GM18520 (cell line): ENCODE measurements around the gene ASCC1.
"Not testable (repeated sequence)": the region's sequence is repeated elsewhere in the genome, so short reads cannot be mapped to it uniquely, and the experiment has no call there.

Experiments used
- ATAC-seq: cut with Tn5 transposase; IDR thresholded peaks from one replicate; pipeline ENCODE4 v1.9.1; 2021; ENCODE audit not compliant: unreplicated experiment

The ASCC1 gene

DNA sequence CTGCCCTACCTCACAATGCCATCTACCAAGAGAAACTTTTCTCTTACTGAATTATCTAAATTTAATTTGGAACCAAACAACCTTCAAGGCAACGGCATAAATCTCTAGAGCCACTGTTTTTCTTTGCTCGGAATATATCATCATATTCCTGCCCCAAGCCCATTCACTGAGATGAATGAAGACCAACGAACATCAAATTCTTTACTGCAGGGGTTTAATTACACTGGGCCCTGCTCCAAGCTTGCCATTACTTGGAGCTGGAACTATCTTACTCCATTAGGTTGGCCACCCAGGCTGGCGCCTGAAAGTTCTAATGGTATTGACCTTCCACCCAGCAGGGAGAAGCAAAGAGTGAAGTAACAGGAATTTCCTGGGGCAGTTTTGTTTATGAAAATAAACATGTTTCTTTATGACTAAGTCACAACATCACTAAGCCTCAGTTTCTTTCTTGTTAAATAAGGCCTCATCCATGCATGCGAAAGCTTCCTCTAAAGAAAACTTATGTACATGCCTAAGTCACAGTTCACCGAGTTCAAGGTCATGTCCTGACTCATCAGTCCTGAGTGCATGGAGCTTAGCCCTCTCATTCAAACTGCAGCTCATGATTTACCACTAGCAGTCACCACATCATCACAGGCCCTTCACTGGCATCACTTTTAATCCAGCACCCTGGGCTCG, 42.3 kb downstream of the ASCC1 start:
- peak; percentile 46 for ATAC-seq

DNA sequence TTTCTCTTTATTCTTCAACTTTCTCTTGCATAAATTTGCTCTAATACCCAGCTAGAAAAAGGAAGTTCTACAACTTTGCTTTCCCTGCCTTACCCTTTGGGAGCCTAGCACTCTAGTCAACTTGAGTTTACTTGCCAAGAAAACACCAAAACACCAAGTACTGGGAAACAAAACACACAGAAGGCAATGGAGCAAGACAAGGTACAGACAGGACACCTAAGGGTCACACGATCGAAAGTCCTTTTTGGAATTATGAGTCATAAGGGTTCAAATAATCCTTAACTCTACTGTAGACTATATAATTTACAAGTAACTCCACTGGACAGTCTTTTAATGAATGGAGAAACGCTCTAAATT, 42.8 kb downstream of the ASCC1 start:
- peak; percentile 22 for ATAC-seq

DNA sequence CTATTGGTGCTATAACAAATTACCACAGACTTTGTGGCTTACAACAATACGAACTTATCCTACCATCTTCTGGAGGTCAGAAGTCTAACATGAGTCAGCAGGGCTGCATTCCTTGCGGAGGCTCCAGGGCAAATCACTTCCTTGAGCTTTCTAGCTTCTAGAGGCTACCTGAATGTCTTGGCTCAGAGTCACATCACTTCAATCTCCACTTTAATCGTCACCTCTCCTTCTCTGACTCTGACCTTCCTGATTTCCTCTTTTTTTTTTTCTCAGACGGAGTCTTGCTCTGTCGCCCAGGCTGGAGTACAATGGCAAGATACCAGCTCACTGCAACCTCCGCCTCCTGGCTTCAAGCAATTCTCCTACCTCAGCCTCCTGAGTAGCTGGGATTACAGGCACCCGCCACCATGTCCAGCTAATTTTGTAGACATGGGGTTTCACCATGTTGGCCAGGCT, 44.9 kb downstream of the ASCC1 start:
- ATAC-seq, result no peak

GRCh38 chr10:72170733-72171132, 45.3 kb downstream of the ASCC1 start:
- ATAC-seq, result no peak

GRCh38 chr10:72170263-72170662, 45.8 kb downstream of the ASCC1 start:
- no peak for ATAC-seq

DNA sequence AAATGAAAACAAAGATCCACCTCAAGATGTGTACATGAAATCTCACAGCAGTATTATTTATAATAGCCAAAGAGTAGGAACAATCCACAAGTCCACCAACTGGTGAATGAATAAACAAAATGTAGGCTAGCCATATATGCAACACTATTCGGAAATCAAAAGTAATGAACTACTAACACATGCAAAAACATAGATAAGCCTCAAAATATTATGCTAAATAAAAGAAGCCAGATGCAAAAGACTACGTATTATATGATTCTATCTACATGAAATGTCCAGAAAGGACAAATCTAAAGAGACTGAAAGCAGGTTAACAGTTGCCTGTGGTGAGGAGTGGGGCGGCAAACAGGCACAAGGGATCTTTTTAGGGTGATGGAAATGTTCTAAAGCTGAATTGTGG, 49.0 kb downstream of the ASCC1 start:
- ATAC-seq, result no peak

DNA sequence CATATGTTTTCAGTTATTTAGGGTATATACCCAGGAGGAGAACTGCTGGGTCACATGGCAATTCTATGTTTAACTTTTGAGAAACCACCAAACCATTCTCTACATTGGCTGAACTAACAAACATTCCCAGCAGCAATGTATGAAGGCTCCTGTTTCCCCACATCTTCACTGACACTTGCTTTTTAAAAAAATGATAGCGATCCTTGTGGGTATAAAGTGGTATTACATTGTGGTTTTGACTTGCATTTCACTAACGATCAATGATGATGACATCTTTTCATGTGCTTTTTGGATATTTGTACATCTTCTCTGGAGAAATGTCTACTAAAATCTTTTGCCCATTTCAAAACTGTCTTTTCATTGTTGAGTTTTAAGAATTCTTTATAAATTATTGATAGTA, 51.5 kb downstream of the ASCC1 start:
- no peak for ATAC-seq

- ATAC-seq, result peak; percentile 87
These were observed 53.1 kb downstream of the ASCC1 start for GRCh38 chr10:72162978-72163377.

- ATAC-seq, result no peak
These were observed 57.9 kb downstream of the ASCC1 start for GRCh38 chr10:72158176-72158575.

GRCh38 chr10:72156223-72156622, 59.9 kb downstream of the ASCC1 start:
- no peak for ATAC-seq

- no peak for ATAC-seq
These were observed 63.8 kb downstream of the ASCC1 start for GRCh38 chr10:72152286-72152685.

DNA sequence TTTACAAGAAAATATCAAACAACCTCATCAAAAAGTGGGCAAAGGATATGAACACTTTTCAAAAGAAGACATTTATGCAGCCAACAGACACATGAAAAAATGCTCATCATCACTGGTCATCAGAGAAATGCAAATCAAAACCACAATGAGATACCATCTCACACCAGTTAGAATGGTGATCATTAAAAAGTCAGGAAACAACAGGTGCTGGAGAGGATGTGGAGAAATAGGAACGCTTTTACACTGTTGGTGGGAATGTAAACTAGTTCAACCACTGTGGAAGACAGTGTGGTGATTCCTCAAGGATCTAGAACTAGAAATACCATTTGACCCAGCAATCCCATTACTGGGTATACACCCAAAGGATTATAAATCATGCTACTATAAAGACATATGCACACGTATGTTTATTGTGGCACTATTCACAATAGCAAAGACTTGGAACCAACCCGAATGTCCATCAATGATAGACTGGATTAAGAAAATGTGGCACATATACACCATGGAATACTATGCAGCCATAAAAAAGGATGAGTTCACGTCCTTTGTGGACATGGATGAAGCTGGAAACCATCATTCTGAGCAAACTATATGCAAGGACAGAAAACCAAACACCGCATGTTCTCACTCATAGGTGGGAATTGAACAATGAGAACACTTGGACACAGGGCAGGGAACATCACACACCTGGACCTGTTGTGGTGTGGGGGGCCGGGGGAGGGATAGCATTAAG, 65.2 kb downstream of the ASCC1 start:
- ATAC-seq, result not testable (repeated sequence)

GRCh38 chr10:72147324-72147584, 68.8 kb downstream of the ASCC1 start:
- not testable (repeated sequence) for ATAC-seq

DNA sequence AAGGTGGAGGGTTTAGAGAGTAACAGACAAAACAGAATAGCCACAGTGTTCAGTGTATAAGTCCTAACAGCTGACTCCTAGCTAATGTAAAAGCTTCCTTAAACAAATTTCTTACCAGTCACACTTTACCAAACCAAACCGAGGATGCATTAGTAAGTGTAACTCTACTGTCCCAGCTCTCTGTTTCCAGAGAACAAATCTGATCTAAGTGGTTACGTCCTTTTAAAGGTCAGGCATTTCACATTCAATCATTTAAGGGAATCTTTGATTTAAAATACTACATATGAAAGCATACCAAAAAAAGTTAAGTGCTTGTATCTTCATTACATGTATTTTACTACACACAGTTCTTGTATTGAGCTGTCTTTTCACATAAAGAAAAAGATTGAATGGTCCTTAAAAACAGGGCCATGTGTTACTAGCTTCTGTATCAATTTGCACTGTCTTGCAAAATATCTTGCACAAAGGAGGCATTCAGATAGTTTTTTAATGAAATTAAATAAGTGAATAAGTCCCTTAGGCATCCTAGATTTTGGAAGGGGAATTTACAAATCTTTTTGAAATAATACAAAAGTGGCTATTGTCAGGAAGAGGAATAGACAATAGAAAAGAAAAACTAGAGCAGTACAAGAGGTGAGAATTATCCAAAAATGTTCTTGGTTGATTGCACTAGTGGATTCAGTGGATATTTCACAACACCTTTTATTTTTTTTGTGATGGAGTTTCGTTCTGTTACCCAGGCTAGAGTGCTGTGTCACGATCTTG, 69.3 kb downstream of the ASCC1 start:
- ATAC-seq, result no peak

DNA sequence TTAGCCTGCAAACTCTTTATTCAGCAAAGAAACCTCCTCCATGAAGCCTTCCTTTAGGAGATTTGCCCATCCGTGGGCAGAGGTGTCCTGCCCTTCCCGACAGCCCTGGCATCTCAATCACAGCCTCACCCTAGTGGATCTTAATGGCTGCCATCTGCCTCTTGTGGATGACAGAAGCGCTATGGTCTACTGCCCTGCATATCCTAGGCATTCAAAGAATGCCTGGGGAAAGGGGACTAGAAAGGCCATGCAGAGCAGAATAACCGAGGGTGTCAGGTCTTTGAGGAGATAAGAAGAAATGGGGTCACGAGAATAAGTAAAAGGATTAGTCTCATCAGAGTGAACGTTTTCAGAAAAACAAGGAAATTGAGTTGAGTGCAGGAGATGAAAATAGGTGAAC, 70.0 kb downstream of the ASCC1 start:
- no peak for ATAC-seq

- no peak for ATAC-seq
These were observed 70.4 kb downstream of the ASCC1 start for GRCh38 chr10:72145657-72146056.

- no peak for ATAC-seq
These were observed 75.2 kb downstream of the ASCC1 start for GRCh38 chr10:72140850-72141249.

GRCh38 chr10:72140174-72140573, 75.9 kb downstream of the ASCC1 start:
- ATAC-seq, result no peak

DNA sequence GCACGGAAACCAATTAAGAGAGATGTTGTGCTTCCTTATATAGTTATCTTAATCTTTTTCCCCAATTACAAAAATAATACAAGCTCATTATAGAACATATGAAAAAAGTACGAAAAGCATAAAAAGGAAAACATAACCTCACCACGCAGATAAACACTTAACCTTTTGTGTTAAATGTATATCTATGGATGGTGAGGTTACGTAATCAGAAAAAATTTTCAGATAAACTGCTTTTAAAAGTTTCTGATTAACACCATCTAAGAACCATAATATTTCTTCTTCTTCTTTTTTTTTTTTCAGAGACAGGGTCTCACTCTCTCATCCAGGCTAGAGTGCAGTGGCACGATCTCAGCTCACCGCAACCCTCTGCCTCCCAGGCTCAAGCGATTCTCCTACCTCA, 78.5 kb downstream of the ASCC1 start:
- ATAC-seq, result no peak

DNA sequence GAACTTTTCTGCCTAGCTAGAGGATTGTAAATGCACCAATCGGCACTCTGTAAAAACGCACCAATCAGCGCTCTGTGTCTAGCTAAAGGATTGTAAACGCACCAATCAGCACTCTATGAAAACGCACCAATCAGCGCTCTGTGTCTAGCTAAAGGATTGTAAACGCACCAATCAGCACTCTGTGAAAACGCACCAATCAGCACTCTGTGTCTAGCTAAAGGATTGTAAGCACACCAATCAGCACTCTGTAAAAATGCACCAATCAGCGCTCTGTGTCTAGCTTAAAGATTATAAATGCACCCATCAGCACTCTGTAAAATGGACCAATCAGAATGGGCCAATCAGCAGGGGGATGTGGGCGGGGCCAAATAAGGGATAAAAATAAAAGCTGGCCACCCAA, 79.9 kb downstream of the ASCC1 start:
- not testable (repeated sequence) for ATAC-seq

DNA sequence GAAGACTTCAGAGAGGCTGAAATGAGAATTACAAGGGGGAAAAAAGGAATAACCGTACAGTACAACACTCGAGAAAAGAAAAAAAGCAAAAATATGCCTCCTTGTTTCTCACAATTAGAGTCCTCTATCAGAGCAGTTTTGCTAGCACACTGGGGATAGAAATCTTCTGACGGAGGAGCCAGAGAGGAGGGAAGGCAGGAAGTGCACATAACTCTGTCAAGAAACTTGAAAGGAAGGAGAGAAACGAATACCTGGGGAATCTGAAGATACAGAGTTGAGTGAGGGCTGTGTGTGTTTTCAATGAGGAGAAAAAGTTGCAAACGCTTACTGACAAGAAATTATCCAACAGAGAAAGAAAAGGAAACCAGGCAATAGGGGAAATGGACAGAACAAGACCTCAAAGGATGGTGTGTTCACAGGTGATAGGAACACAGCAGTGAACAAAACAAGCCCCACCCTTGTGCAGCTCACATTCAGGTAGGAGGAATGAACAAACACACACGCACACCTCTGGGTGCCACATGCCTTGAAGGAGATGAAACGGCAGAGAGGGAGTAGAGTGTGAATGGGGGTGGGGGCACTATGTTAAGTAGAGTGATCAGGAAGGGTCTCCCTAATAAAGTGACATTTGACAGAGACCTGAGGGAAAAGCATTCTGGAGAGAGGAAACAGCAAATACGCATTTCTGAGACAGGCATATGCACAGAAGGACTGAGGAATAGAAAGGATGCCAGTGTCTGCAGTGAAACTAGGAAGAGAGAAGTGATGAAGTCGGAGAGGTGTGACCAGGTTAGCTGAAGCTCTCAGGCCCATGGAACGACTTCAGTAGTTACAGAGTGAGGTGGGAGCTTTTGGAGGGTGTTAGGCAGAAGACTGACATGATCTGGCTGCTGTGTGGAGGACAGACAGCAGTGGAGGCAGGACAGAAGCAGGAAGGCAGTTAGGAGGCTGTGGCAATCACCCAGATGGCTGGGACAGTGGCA, 81.0 kb downstream of the ASCC1 start:
- ATAC-seq, result no peak
